ENCODE results near the gene CERS3.

Gene CERS3

DNA sequence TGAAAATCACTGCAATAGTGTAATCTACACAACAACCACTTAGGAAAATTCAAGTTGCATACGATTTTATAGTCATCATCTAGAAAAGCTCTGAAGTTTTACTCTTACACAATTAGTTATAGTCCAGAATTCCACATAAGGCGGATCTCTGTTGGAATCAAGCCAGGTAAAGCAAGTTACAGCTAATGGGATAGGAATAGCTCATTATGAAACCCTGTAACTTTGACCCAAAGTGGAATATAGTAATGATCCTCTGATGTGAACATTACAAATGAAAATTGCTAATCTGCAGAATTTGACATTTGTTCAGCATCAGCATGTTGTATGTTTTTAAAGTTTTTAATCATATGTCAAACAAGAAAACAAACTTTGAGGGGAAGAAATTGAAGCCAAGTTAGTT, 4.4 kb downstream of the CERS3 start:
- Histone ChIP-seq H3K4me1 (ENCODE audit: control insufficient read depth in 1 of 2, insufficient read depth in 1 of 2, low read depth in 1 of 2, low read length in 1 of 2) (peaks cover 33 to 38% of the 10 kb centered on the region in 2 experiments), H3K27me3 (no peaks in the 10 kb centered on the region), H3K9me3 (no peaks in the 10 kb centered on the region), H3K4me3 (ENCODE audit: low read depth in 1 of 2, low read length in 1 of 2) (no peak overlapping the region), H3K27ac (no peak overlapping the region), H3K36me3 (no peaks in the 10 kb centered on the region)
- TF ChIP-seq CTCF (IDR thresholded peaks at IDR 0.05), result no peak

- Histone ChIP-seq H3K4me1 (ENCODE audit: control insufficient read depth in 1 of 2, insufficient read depth in 1 of 2, low read depth in 1 of 2, low read length in 1 of 2) (peaks cover 57 to 62% of the 10 kb centered on the region in 2 experiments), H3K27ac (peak overlapping the region; percentile 89), H3K27me3 (no peaks in the 10 kb centered on the region), H3K9me3 (no peaks in the 10 kb centered on the region), H3K4me3 (ENCODE audit: low read depth in 1 of 2, low read length in 1 of 2) (no peak overlapping the region), H3K36me3 (no peaks in the 10 kb centered on the region)
- no peak for TF ChIP-seq CTCF (IDR thresholded peaks at IDR 0.05)
These were observed 6.8 kb downstream of the CERS3 start for GRCh38 chr15:100521907-100522306.

DNA sequence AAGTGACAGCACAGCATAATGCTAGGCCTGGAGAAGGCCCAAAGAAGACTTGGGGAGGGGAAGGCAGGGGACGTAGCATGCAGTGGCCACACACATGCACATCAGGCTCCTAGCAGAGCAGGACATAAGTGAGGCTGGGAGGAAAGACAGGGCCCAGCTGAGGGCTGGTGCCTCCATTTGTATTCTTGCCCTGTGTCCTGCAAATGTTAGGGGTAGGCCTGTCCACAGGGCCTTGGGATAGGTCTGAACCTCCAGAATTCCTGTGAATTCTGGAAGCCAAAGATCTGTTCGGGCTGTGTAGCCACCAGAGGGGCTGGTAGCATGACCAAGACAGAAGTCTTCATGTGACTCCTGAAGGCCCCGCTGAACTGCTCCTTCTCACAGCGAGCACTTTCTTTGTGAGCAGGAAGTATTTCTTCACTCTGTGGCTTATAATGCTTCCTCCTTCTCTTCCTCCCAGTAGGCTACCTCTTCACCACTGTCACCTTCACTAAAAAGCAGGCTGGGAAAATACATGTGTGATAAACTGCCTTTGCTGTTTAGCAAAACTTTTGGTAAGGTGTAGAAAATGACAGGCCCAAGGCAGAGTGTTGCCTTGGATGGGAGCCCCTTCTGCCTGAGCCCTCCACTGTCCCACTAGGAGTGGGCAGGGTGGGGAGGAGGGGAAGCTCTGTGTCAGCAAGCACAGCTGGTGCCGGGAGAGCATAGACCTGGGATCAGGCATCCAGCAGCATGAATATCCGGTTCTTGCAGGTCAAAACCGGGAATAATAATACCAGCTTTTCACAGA, 8.4 kb downstream of the CERS3 start:
- TF ChIP-seq CTCF (IDR thresholded peaks at IDR 0.05), result no peak
- no peaks in the 10 kb centered on the region for H3K36me3 ChIP-seq
- peak overlapping the region; percentile 89 for H3K27ac ChIP-seq
- no peaks in the 10 kb centered on the region for H3K9me3 ChIP-seq
- H3K4me1 ChIP-seq (ENCODE audit: control insufficient read depth in 1 of 2, insufficient read depth in 1 of 2, low read depth in 1 of 2, low read length in 1 of 2), result peaks cover 62 to 78% of the 10 kb centered on the region in 2 experiments
- peak overlapping the region; percentile 43 to 60 for H3K4me3 ChIP-seq (ENCODE audit: low read depth in 1 of 2, low read length in 1 of 2)
- no peaks in the 10 kb centered on the region for H3K27me3 ChIP-seq

- no peak for TF ChIP-seq CTCF (IDR thresholded peaks at IDR 0.05)
- peak overlapping the region; percentile 77 for H3K27ac ChIP-seq
- H3K27me3 ChIP-seq, result no peaks in the 10 kb centered on the region
- no peak overlapping the region for H3K4me3 ChIP-seq (ENCODE audit: low read depth in 1 of 2, low read length in 1 of 2)
- H3K4me1 ChIP-seq (ENCODE audit: control insufficient read depth in 1 of 2, insufficient read depth in 1 of 2, low read depth in 1 of 2, low read length in 1 of 2), result peaks cover 62 to 77% of the 10 kb centered on the region in 2 experiments
- H3K9me3 ChIP-seq, result no peaks in the 10 kb centered on the region
- H3K36me3 ChIP-seq, result no peaks in the 10 kb centered on the region
These were observed 10.9 kb downstream of the CERS3 start for GRCh38 chr15:100517846-100518245.

- peaks cover 54 to 67% of the 10 kb centered on the region in 2 experiments for H3K4me1 ChIP-seq (ENCODE audit: control insufficient read depth in 1 of 2, insufficient read depth in 1 of 2, low read depth in 1 of 2, low read length in 1 of 2)
- H3K27me3 ChIP-seq, result no peaks in the 10 kb centered on the region
- peak overlapping the region; percentile 77 for H3K27ac ChIP-seq
- TF ChIP-seq CTCF (IDR thresholded peaks at IDR 0.05), result no peak
- H3K9me3 ChIP-seq, result no peaks in the 10 kb centered on the region
- H3K4me3 ChIP-seq (ENCODE audit: low read depth in 1 of 2, low read length in 1 of 2), result no peak overlapping the region
- no peaks in the 10 kb centered on the region for H3K36me3 ChIP-seq
These were observed 11.9 kb downstream of the CERS3 start for GRCh38 chr15:100516643-100517512.
